T-helper 1 cell treated with Interleukin-12 subunit alpha and Interleukin-12 subunit beta and Interleukin-4 antibody, amounts not matched to agents 30 μg/mL and 1 μg/mL, for 36 hours (primary cell): ENCODE measurements around the gene PPM1A.

Experiments
- H3K27ac Mint-ChIP-seq: one replicate; pipeline ENCODE4 v1.8.0; 2021; ENCODE audit warnings: mild to moderate bottlenecking, mixed read lengths
- H3K27me3 Mint-ChIP-seq: one replicate; pipeline ENCODE4 v1.8.0; 2021; ENCODE audit warnings: low read depth, mixed read lengths
- H3K36me3 Mint-ChIP-seq: one replicate; pipeline ENCODE4 v1.8.0; 2021; ENCODE audit warnings: low read depth, mixed read lengths
- H3K4me1 Mint-ChIP-seq: one replicate; pipeline ENCODE4 v1.8.0; 2021; ENCODE audit warnings: low read depth, mixed read lengths
- H3K4me3 Mint-ChIP-seq: one replicate; pipeline ENCODE4 v1.8.0; 2021; ENCODE audit warnings: mild to moderate bottlenecking, moderate library complexity, mixed read lengths
- H3K9me3 Mint-ChIP-seq: one replicate; pipeline ENCODE4 v1.8.0; 2021; ENCODE audit warnings: mixed read lengths

Gene PPM1A

DNA sequence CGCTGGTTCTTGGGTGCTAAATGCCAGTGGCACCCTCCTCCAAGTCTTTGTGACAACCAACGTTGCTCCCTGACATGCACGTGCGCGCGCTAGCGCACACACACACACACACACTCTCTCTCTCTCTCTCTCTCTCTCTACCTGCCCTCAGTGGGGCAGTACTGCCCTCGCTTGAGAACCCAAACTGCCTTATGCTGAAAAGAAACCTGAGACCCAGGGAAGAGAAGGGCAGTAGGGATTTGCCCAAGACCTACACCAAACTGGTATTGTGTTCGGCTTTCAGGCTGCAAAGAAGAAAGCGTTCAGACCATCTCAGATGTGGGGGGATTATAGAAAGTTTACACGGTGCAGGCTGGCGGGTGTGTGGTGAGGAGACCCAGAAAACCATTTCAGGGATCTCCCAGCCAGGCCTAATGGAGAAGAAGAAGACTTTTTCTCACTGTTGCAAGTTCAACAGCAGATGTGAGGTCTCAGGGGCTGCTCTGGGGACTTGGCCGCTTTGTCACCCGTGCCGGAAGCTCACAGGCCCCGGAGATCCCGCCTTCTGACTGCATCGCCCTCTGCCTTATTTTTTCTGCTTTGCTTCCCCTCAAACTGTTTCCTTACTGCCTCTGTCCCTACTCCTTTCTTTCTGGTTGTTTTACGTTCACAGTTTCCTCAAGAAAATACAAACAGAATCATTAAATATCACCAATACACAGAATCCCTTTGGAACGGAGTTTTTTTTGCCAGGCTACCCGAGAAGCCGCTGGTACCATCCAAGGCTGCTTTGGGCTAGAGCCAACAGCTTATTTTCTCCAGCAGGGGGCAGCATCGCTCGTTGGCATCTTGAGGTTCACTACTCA, 82.4 kb downstream of the PPM1A start:
- Mint-ChIP-seq H3K36me3 (no peaks in the 10 kb centered on the region), H3K9me3 (no peaks in the 10 kb centered on the region), H3K27ac (peak overlapping the region; percentile 91), H3K4me1 (peaks cover 33% of the 10 kb centered on the region), H3K27me3 (peaks cover 46% of the 10 kb centered on the region), H3K4me3 (peak overlapping the region; percentile 91)

- Mint-ChIP-seq H3K9me3 (no peaks in the 10 kb centered on the region), H3K4me3 (peak overlapping the region; percentile 91), H3K4me1 (peaks cover 32% of the 10 kb centered on the region), H3K27me3 (peaks cover 43% of the 10 kb centered on the region), H3K27ac (peak overlapping the region; percentile 91), H3K36me3 (no peaks in the 10 kb centered on the region)
Measured at GRCh38 chr14:60332046-60332399, 83.0 kb downstream of the PPM1A start.

DNA sequence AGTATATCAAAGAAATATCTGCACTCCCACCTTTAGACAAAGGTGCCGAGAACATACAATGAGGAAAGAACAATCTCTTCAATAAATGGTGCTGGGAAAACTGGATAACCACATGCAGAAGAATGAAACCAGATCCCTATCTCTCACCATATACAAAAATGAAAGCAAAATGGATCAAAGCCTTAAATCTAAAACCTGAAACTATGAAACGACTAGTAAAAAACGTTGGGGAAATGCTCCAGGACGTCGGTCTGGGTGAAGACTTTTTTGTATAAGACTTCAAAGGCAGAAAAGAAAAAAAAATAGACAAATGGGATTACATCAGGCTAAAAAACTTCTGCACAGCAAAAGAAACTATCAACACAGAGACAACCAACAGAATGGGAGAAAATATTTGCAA, 83.8 kb downstream of the PPM1A start:
- Mint-ChIP-seq H3K27ac (no peak overlapping the region), H3K4me1 (peaks cover 26% of the 10 kb centered on the region), H3K9me3 (no peaks in the 10 kb centered on the region), H3K4me3 (peak overlapping the region; percentile 38), H3K27me3 (peaks cover 45% of the 10 kb centered on the region), H3K36me3 (no peaks in the 10 kb centered on the region)

GRCh38 chr14:60339571-60339970, 90.5 kb downstream of the PPM1A start:
- Mint-ChIP-seq H3K36me3 (no peaks in the 10 kb centered on the region), H3K9me3 (no peaks in the 10 kb centered on the region), H3K4me1 (no peaks in the 10 kb centered on the region), H3K4me3 (no peak overlapping the region), H3K27me3 (peaks cover 31% of the 10 kb centered on the region), H3K27ac (no peak overlapping the region)

DNA sequence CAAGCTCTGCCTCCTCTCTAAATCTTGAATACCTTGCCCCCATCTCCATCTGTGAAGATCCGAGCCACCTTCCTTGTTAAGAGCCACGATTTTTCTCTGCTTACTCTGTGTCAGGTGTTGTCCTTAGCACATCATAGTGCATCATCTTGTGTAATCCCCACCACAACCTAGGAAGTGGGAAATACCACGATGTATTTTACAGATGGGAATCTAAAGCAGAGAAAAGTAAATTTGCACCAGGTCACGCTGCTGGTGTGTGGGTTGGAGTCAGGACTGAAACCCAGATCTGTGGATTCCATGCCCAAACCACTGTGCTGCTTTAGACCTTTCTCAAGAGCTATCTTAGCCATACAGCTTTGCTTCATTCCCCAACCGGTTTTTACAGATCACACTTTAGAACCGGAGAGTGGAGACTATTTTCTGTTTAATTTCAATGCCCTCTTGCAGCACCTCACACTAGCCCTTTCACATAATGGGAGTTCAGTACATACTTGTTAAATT, 94.6 kb downstream of the PPM1A start:
- no peak overlapping the region for H3K27ac Mint-ChIP-seq
- H3K9me3 Mint-ChIP-seq: no peaks in the 10 kb centered on the region
- H3K4me3 Mint-ChIP-seq: no peak overlapping the region
- peaks cover 4% of the 10 kb centered on the region for H3K27me3 Mint-ChIP-seq
- H3K36me3 Mint-ChIP-seq: no peaks in the 10 kb centered on the region
- H3K4me1 Mint-ChIP-seq: no peaks in the 10 kb centered on the region

- Mint-ChIP-seq H3K27ac (no peak overlapping the region), H3K9me3 (no peaks in the 10 kb centered on the region), H3K27me3 (peaks cover 3% of the 10 kb centered on the region), H3K4me3 (no peak overlapping the region), H3K36me3 (no peaks in the 10 kb centered on the region), H3K4me1 (no peaks in the 10 kb centered on the region)
Measured at GRCh38 chr14:60344751-60345150, 95.7 kb downstream of the PPM1A start.

- no peaks in the 10 kb centered on the region for H3K36me3 Mint-ChIP-seq
- H3K4me1 Mint-ChIP-seq: no peaks in the 10 kb centered on the region
- no peaks in the 10 kb centered on the region for H3K9me3 Mint-ChIP-seq
- no peak overlapping the region for H3K4me3 Mint-ChIP-seq
- H3K27ac Mint-ChIP-seq: no peak overlapping the region
- peaks cover 13% of the 10 kb centered on the region for H3K27me3 Mint-ChIP-seq
Measured at GRCh38 chr14:60346706-60347105, 97.7 kb downstream of the PPM1A start.

DNA sequence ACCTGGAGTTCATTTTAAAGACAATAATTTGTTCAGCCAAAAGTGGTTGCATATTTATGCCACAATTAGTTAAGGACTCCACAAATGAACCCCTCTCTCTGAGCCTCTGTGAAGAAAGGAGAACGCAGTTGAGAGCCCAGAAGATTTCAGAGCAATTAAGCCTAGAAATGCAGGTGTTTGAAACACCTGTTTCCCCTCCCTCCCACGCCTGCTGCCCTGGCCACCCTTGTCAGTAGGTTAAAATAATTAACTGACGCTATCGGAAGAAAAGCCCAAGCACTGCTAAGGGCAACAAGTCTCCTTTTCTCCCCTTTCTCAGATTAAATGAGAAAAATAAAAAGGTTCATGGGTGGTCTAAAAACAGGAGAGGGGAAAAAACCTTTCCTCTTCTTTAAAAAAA, 99.2 kb downstream of the PPM1A start:
- Mint-ChIP-seq H3K4me1 (no peaks in the 10 kb centered on the region), H3K27ac (no peak overlapping the region), H3K4me3 (no peak overlapping the region), H3K27me3 (peaks cover 16% of the 10 kb centered on the region), H3K9me3 (no peaks in the 10 kb centered on the region), H3K36me3 (no peaks in the 10 kb centered on the region)
